Tibial nerve (tissue), 4 donors: ENCODE measurements around the gene PIEZO2. TPM values are rescaled to one million over a fixed set of nuclear protein-coding genes. Genes with fewer than 3 reads are reported as not detected.

Source experiments
- DNase-seq, 2 donors: peaks; one replicate each; pipeline ENCODE4 v3.0.0-alpha.2; 2019; ENCODE audit warnings: low spot score in 2 of 2
- H3K27ac ChIP-seq, 4 donors: fragments of 200-600 bp; sonication (generic) in 3 of 4; one replicate each; pipeline ENCODE4 v1.5.1; 2017 to 2019; ENCODE audit warnings: mild to moderate bottlenecking in 1 of 4
- H3K27me3 ChIP-seq, 2 donors: fragments of 200-600 bp; sonication (generic) in 1 of 2; one replicate each; pipeline versions ENCODE4 v1.5.1 to v1.6.0; 2017 to 2019
- H3K36me3 ChIP-seq, 3 donors: fragments of 200-600 bp; sonication (generic); one replicate each; pipeline ENCODE4 v1.5.1; 2018 to 2019
- H3K4me1 ChIP-seq, 4 donors: fragments of 200-600 bp; sonication (generic) in 3 of 4; one replicate each; pipeline ENCODE4 v1.5.1; 2017 to 2019
- H3K4me3 ChIP-seq, 4 donors: fragments of 200-600 bp; sonication (generic) in 3 of 4; one replicate each; pipeline ENCODE4 v1.5.1; 2017 to 2019; ENCODE audit warnings: mild to moderate bottlenecking in 1 of 4, moderate library complexity in 1 of 4
- H3K9me3 ChIP-seq, 4 donors: fragments of 200-600 bp; sonication (generic) in 3 of 4; one replicate each; pipeline ENCODE4 v1.5.1; 2017 to 2019
- EP300 ChIP-seq, 2 donors: sonication (generic); formaldehyde crosslinking; IDR thresholded peaks; one replicate each; pipeline ENCODE4 v1.6.1; 2017; ENCODE audit warnings: antibody characterized with exemption in 2 of 2, mild to moderate bottlenecking in 1 of 2
- POLR2A ChIP-seq, 2 donors: fragments of 450-650 bp; IDR thresholded peaks; one replicate each; pipeline ENCODE4 v1.6.1; 2017; ENCODE audit warnings: antibody characterized with exemption in 2 of 2, mild to moderate bottlenecking in 2 of 2, moderate library complexity in 2 of 2
- WGBS, 2 donors: methylation state at CpG; one replicate each; pipeline ENCODE4 v1.1.5; 2018; 5-methylcytosine and 5-hydroxymethylcytosine counted together
- total RNA-seq, 4 donors: library from RNA; depleted of rRNA; stranded (reverse); fragments of >200 nt; gene quantifications; one replicate each; pipeline ENCODE4 v1.1.0, GENCODE V29; 2016
- TF ChIP-seq, protein P1 (sequence below), 5 experiments: fragments of 200-600 bp in 3 of 5; fragments of 450-650 bp in 2 of 5; sonication (generic) in 3 of 5; IDR thresholded peaks; one replicate each; pipeline ENCODE4 v1.5.1; 2016 to 2019; ENCODE audit warnings: antibody characterized with exemption in 5 of 5, mild to moderate bottlenecking in 3 of 5, moderate library complexity in 2 of 5

The PIEZO2 gene
- total RNA-seq, 4 donors from 2014 or later, result 17.0 to 27.7 (median 22.3) TPM

DNA sequence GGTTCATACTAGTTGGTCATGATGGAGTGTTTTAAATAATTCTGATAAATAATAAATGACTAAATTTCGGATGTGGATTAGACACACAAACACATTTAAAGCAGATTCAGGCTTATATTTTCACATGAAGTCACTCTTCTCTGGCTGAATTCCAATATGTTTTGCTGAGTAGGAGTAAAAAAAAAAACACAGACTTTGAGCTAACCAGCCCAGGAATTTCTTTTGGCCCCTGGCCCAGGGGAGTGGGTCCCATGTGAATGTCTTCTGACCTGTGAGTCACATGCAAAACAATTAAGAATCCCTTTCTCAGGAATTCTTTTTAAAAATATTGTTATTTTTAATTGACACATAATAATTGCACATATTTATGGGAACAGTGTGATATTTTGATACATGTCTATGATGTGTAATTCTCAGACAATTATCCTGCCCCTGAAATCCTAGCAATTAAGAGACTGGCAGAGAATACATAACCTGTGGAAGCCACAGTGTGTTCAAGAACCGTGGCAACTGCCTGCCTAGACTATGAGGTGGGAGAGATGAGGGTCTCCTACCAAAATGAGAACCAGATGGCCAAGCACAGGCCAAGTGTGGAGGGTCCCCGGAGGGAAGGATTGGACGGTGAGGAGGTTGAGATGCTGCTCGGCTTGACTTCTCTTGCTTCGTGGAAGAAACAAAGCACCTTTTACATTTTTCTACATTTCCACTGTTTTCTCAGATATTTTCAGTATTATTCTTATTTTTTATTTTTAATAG lies 236.4 kb downstream of the PIEZO2 start:
- H3K9me3 ChIP-seq, result no peaks in the 10 kb centered on the region
- DNase-seq, result no peak
- WGBS, 2 donors, result 37 to 41% methylated on average over 6 of the region's 6 CpGs
- H3K4me1 ChIP-seq, result peaks cover 0 to 8% (median 4%) of the 10 kb centered on the region in 4 donors
- no peak overlapping the region for H3K4me3 ChIP-seq
- no peak overlapping the region for H3K27ac ChIP-seq
- no peaks in the 10 kb centered on the region for H3K36me3 ChIP-seq
- TF ChIP-seq, protein P1, sequence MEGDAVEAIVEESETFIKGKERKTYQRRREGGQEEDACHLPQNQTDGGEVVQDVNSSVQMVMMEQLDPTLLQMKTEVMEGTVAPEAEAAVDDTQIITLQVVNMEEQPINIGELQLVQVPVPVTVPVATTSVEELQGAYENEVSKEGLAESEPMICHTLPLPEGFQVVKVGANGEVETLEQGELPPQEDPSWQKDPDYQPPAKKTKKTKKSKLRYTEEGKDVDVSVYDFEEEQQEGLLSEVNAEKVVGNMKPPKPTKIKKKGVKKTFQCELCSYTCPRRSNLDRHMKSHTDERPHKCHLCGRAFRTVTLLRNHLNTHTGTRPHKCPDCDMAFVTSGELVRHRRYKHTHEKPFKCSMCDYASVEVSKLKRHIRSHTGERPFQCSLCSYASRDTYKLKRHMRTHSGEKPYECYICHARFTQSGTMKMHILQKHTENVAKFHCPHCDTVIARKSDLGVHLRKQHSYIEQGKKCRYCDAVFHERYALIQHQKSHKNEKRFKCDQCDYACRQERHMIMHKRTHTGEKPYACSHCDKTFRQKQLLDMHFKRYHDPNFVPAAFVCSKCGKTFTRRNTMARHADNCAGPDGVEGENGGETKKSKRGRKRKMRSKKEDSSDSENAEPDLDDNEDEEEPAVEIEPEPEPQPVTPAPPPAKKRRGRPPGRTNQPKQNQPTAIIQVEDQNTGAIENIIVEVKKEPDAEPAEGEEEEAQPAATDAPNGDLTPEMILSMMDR (IDR thresholded peaks at IDR 0.05), result no peak
- no peak for TF ChIP-seq POLR2A (IDR thresholded peaks at IDR 0.05)
- no peak for TF ChIP-seq EP300 (IDR thresholded peaks at IDR 0.05)
- no peaks in the 10 kb centered on the region for H3K27me3 ChIP-seq

DNA sequence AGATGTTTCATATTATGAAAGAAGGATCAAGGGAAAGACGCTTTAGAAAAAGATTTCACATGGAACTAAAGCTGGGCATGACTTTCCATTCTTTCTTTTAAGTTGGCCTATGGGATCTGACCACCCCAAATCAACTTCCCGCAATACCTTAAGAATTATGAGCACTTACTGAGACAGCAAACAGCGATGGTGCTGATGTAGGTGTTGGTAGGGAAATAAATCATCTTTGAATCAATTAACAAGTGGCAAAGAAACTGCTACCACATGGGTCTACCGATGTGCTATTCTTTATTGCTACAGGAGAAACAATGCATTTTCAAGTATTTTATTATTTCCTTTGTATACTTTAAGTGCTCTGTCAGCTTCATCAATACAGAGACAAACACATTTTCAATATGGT lies 239.6 kb downstream of the PIEZO2 start:
- no peaks in the 10 kb centered on the region for H3K36me3 ChIP-seq
- H3K27ac ChIP-seq, result no peak overlapping the region
- H3K27me3 ChIP-seq, result no peaks in the 10 kb centered on the region
- no peak for DNase-seq
- no peak overlapping the region for H3K4me3 ChIP-seq
- TF ChIP-seq, protein P1 (IDR thresholded peaks at IDR 0.05), result no peak
- TF ChIP-seq POLR2A (IDR thresholded peaks at IDR 0.05), result no peak
- 92 to 97% methylated on average over 4 of the region's 4 CpGs for WGBS, 2 donors
- peaks cover 0 to 8% (median 4%) of the 10 kb centered on the region in 4 donors for H3K4me1 ChIP-seq
- no peaks in the 10 kb centered on the region for H3K9me3 ChIP-seq

DNA sequence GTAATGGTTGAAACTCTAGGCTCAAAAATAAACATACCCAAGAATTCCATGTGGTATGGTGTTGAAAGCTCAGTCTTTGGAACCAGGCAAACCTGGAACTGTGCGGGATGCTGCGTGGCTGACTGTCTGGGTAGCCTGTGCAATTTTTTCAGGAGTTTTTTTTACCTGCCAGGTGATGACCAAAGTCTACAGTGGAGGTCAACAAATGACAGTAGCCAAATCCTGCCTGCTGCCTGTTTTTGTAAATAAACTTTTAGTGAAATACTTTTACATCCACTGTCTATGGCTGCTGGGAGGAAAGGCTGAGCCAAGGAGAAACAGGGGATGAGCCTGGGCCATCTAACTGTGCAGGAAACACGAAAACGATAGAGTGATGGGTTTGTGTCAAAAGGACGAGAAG lies 240.6 kb downstream of the PIEZO2 start:
- H3K4me1 ChIP-seq, result peaks cover 0 to 8% (median 4%) of the 10 kb centered on the region in 4 donors
- no peaks in the 10 kb centered on the region for H3K36me3 ChIP-seq
- H3K27ac ChIP-seq, result no peak overlapping the region
- no peak overlapping the region for H3K4me3 ChIP-seq
- 93 to 95% methylated on average over 5 of the region's 5 CpGs for WGBS, 2 donors
- DNase-seq, result no peak
- TF ChIP-seq, protein P1 (IDR thresholded peaks at IDR 0.05), result no peak
- no peak for TF ChIP-seq EP300 (IDR thresholded peaks at IDR 0.05)
- no peak for TF ChIP-seq POLR2A (IDR thresholded peaks at IDR 0.05)
- H3K9me3 ChIP-seq, result no peaks in the 10 kb centered on the region
- no peaks in the 10 kb centered on the region for H3K27me3 ChIP-seq

DNA sequence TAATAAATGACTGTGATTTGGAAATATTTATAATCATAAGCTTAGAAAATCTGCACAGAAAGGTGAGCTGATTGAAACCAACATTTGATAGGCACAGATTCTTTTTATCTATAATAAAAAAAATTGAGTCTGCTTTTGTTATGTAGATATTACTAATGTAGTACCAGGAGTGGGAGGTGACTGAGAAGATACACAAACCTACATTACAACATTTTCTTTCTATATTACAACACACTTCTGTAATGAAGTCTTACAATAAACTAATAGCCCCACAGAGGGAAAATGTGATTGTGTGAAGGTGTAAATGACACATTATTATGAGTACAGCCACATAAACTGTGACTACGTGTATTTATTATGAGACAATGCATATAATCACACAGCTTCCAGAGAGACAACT lies 241.6 kb downstream of the PIEZO2 start:
- 85 to 92% methylated on average over 1 of the region's 1 CpG for WGBS, 2 donors
- no peak for TF ChIP-seq EP300 (IDR thresholded peaks at IDR 0.05)
- Histone ChIP-seq H3K27me3 (no peaks in the 10 kb centered on the region), H3K9me3 (no peaks in the 10 kb centered on the region), H3K4me3 (no peak overlapping the region), H3K27ac (no peak overlapping the region), H3K36me3 (no peaks in the 10 kb centered on the region), H3K4me1 (peaks cover 0 to 2% (median under 1%) of the 10 kb centered on the region in 4 donors)
- no peak for DNase-seq

DNA sequence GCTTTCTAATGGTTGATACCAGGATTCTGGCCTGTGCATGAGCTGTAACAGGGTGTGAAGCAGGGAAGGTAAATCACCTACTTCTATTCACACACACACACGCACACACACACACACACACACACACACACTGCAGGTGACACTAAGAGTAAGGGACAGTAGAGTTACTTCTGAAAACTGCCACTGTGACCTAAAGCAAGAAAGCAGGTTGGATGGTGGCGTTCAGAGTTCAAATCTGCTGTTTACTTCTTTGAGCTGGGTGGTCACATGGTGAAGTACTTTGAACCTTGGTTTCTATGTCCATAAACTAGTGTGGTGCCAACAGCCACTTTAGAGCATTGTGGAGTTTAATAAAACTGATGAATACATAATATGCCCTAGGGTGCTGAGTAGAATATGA lies 248.0 kb downstream of the PIEZO2 start:
- Histone ChIP-seq H3K4me3 (no peak overlapping the region), H3K4me1 (no peaks in the 10 kb centered on the region), H3K27ac (no peak overlapping the region), H3K27me3 (no peaks in the 10 kb centered on the region), H3K36me3 (no peaks in the 10 kb centered on the region), H3K9me3 (no peaks in the 10 kb centered on the region)
- DNase-seq, result no peak
- TF ChIP-seq, protein P1 (IDR thresholded peaks at IDR 0.05), result no peak
- TF ChIP-seq EP300 (IDR thresholded peaks at IDR 0.05) (no peak), POLR2A (IDR thresholded peaks at IDR 0.05) (no peak)
- 85 to 87% methylated on average over 2 of the region's 2 CpGs for WGBS, 2 donors
